ENCODE results near the gene CSTB.

DNA sequence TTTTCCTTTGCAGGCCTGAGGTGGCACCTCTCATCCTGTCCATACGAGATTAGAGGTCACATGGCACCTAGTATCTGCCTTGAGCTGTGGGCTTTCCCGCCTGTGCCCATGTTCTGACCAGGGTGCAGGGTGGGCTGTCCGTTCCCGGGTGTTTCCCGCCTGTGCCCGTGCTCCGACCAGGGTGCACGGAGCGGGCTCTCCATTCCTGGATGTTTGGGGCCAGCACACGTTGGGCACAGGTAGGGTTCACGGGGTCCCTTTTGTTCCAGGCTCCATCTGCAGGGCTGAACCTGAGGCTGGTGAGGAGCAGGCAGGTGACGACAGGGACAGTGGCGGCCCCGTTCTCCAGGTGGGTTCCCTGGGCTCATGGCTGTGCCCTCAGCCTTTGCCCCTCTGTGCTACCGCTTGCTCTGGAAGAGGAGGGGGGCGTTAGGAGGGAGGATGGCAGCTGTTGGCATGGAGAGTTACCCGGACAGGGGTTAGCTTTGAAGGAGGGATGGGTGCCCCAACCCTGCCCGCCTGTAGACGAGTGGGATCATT is 23.3 kb upstream of the CSTB start:
- TF ChIP-seq POLR2A (IDR thresholded peaks at IDR 0.05) (no peak), EP300 (IDR thresholded peaks at IDR 0.05) (no peak)
- TF ChIP-seq, protein P1, sequence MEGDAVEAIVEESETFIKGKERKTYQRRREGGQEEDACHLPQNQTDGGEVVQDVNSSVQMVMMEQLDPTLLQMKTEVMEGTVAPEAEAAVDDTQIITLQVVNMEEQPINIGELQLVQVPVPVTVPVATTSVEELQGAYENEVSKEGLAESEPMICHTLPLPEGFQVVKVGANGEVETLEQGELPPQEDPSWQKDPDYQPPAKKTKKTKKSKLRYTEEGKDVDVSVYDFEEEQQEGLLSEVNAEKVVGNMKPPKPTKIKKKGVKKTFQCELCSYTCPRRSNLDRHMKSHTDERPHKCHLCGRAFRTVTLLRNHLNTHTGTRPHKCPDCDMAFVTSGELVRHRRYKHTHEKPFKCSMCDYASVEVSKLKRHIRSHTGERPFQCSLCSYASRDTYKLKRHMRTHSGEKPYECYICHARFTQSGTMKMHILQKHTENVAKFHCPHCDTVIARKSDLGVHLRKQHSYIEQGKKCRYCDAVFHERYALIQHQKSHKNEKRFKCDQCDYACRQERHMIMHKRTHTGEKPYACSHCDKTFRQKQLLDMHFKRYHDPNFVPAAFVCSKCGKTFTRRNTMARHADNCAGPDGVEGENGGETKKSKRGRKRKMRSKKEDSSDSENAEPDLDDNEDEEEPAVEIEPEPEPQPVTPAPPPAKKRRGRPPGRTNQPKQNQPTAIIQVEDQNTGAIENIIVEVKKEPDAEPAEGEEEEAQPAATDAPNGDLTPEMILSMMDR (IDR thresholded peaks at IDR 0.05): no peak

Data from tibial nerve (tissue), 4 donors.